Measurements from ENCODE around the gene POFUT2.
A peak's percentile ranks its signal among the peaks of the same experiment; 100 is the strongest.

The POFUT2 gene

GRCh38 chr21:45287438-45288391, at the start of gene POFUT2:
POFUT2 (minus strand) TSS chr21:45287895; CDS start chr21:45287871, 24 bp downstream.
- peak; percentile 94 for DNase-seq

- no peak for DNase-seq
These were observed 49.2 kb upstream of the POFUT2 start for GRCh38 chr21:45336870-45337269.

GRCh38 chr21:45336535-45336810, 48.8 kb upstream of the POFUT2 start:
- no peak for DNase-seq

GRCh38 chr21:45335761-45336534, 48.3 kb upstream of the POFUT2 start:
- DNase-seq: no peak

- DNase-seq: no peak
These were observed 47.6 kb upstream of the POFUT2 start for GRCh38 chr21:45335151-45335760.

- no peak for DNase-seq
These were observed 46.9 kb upstream of the POFUT2 start for GRCh38 chr21:45334591-45335081.

GRCh38 chr21:45334134-45334533, 46.4 kb upstream of the POFUT2 start:
- DNase-seq: no peak

GRCh38 chr21:45333583-45334121, 46.0 kb upstream of the POFUT2 start:
- DNase-seq: no peak

- DNase-seq: no peak
These were observed 45.4 kb upstream of the POFUT2 start for GRCh38 chr21:45332981-45333582.

- no peak for DNase-seq
These were observed 44.7 kb upstream of the POFUT2 start for GRCh38 chr21:45332415-45332814.

- DNase-seq: no peak
These were observed 43.9 kb upstream of the POFUT2 start for GRCh38 chr21:45331531-45332147.

GRCh38 chr21:45330851-45331261, 43.2 kb upstream of the POFUT2 start:
- DNase-seq: no peak

- DNase-seq: no peak
These were observed 42.5 kb upstream of the POFUT2 start for GRCh38 chr21:45330075-45330781.

GRCh38 chr21:45329261-45330074, 41.8 kb upstream of the POFUT2 start:
- DNase-seq: no peak

GRCh38 chr21:45328198-45329091, 40.8 kb upstream of the POFUT2 start:
- no peak for DNase-seq

GRCh38 chr21:45327441-45328197, 39.9 kb upstream of the POFUT2 start:
- no peak for DNase-seq

GRCh38 chr21:45326891-45327440, 39.3 kb upstream of the POFUT2 start:
- DNase-seq: no peak

- no peak for DNase-seq
These were observed 38.6 kb upstream of the POFUT2 start for GRCh38 chr21:45326169-45326851.
